Panc1 (cell line): ENCODE results near the gene SOAT1. TPM values are rescaled to one million over a fixed set of nuclear protein-coding genes. Genes with fewer than 3 reads are reported as not detected.

Source experiments
- ATAC-seq: fragments of 200-7000 bp; cut with Tn5 transposase; 2 replicates; pipeline ENCODE4 v1.9.1; 2020; ENCODE audit warnings: mild to moderate bottlenecking, moderate library complexity
- BruUV-seq: library from RNA; stranded (reverse); fragments of 400-500 nt; replicated peaks from 2 replicates; lab custom pipeline; 2021; lab: Mats Ljungman, UMichigan
- CTCF ChIA-PET: fragments of 300-600 bp; sonication (Branson Sonifier 250); formaldehyde crosslinking; loops from one replicate; lab custom pipeline; 2022; ENCODE audit warnings: antibody characterized with exemption; lab: Charles Lee
- POLR2A ChIA-PET: fragments of 300-600 bp; sonication (Branson Sonifier 250); formaldehyde crosslinking; loops from one replicate; lab custom pipeline; 2022; ENCODE audit warnings: antibody characterized with exemption; lab: Charles Lee
- DNase-seq: peaks from one replicate; pipeline ENCODE4 v3.0.0-alpha.2; 2010; ENCODE audit warnings: low read depth, low spot score
- H3K27ac ChIP-seq: 2 replicates; pipeline ENCODE4 v1.5.1; 2011; ENCODE audit warnings: mild to moderate bottlenecking, low read length, inconsistent platforms
- H3K27me3 ChIP-seq: fragments of 200-500 bp; sonication (Bioruptor generic); 2 replicates; pipeline ENCODE4 v1.6.0; 2014; ENCODE audit warnings: low read length, inconsistent platforms; ENCODE audit not compliant: control insufficient read depth, insufficient read depth
- H3K36me3 ChIP-seq: fragments of 200-500 bp; sonication (Bioruptor generic); 2 replicates; pipeline ENCODE4 v1.5.1; 2014; ENCODE audit warnings: inconsistent platforms, mild to moderate bottlenecking, low read length, moderate library complexity; ENCODE audit not compliant: control insufficient read depth, insufficient read depth
- H3K4me1 ChIP-seq: 2 replicates; pipeline ENCODE4 v1.5.1; 2011; ENCODE audit warnings: inconsistent platforms, mild to moderate bottlenecking, low read length, moderate library complexity; ENCODE audit not compliant: control insufficient read depth, insufficient read depth
- H3K4me3 ChIP-seq, 2 experiments: 2 replicates each; pipeline ENCODE4 v1.5.1; 2011 to 2012; ENCODE audit warnings: low read depth in 2 of 2, low read length in 2 of 2, mild to moderate bottlenecking in 2 of 2, inconsistent platforms in 1 of 2, moderate library complexity in 1 of 2
- H3K9me3 ChIP-seq: fragments of 200-500 bp; sonication (Bioruptor generic); 2 replicates; pipeline ENCODE4 v1.5.1; 2014; ENCODE audit warnings: low read depth, mild to moderate bottlenecking, inconsistent platforms, low read length, moderate library complexity; ENCODE audit not compliant: control insufficient read depth, insufficient read depth
- POLR2AphosphoS5 ChIP-seq: IDR thresholded peaks from 2 replicates; pipeline ENCODE4 v1.6.1; 2012; ENCODE audit warnings: mild to moderate bottlenecking, low read depth, low read length, moderate library complexity
- REST ChIP-seq, 2 experiments: IDR thresholded peaks; 2 replicates each; pipeline ENCODE4 v1.6.1; 2011 to 2012; ENCODE audit warnings: low read depth in 2 of 2, control low read depth in 1 of 2, low read length in 1 of 2, mild to moderate bottlenecking in 1 of 2, moderate library complexity in 1 of 2; ENCODE audit not compliant: insufficient read depth in 1 of 2
- SIN3A ChIP-seq: IDR thresholded peaks from 2 replicates; pipeline ENCODE4 v1.6.1; 2012; ENCODE audit warnings: low read depth, mild to moderate bottlenecking, low read length, moderate library complexity, borderline replicate concordance; ENCODE audit not compliant: insufficient read depth
- TCF7L2 ChIP-seq: IDR thresholded peaks from 2 replicates; pipeline ENCODE4 v1.6.1; 2011; ENCODE audit warnings: mild to moderate bottlenecking, low read depth, low read length, inconsistent platforms
- in situ Hi-C: cut with HindIII; loops from 2 replicates; pipeline ENCODE4 v1.10.0; 2016; ENCODE audit warnings: low sequenced_read_pairs, low pct_unique_long_range_greater_than_20kb
- intact Hi-C: fragments of 100-400 bp; cut with micrococcal nuclease; formaldehyde crosslinking; loops from one replicate; pipeline ENCODE4 v1.10.0; 2022; ENCODE audit not compliant: unreplicated experiment
- total RNA-seq: library from RNA; stranded (reverse); gene quantifications from one replicate; pipeline ENCODE4 v1.2.1, GENCODE V29; 2021; ENCODE audit not compliant: unreplicated experiment
- TF ChIP-seq, protein P1 (sequence below): fragments of 450-650 bp; IDR thresholded peaks from 2 replicates; pipeline ENCODE4 v1.5.1; 2017; ENCODE audit warnings: mild to moderate bottlenecking

The SOAT1 gene
- total RNA-seq, 1 experiment from 2014 or later: 57.2 TPM

GRCh38 chr1:179318491-179318890 lies 24.9 kb downstream of the SOAT1 start:
- intact Hi-C loops: no loop called here
- Histone ChIP-seq H3K4me3 (no peak overlapping the region), H3K27ac (no peak overlapping the region), H3K4me1 (no peaks in the 10 kb centered on the region), H3K36me3 (no peaks in the 10 kb centered on the region), H3K9me3 (no peaks in the 10 kb centered on the region), H3K27me3 (no peaks in the 10 kb centered on the region)
- in situ Hi-C loops: no loop called here
- ATAC-seq (no peak), DNase-seq (no peak)
- TF ChIP-seq, protein P1, sequence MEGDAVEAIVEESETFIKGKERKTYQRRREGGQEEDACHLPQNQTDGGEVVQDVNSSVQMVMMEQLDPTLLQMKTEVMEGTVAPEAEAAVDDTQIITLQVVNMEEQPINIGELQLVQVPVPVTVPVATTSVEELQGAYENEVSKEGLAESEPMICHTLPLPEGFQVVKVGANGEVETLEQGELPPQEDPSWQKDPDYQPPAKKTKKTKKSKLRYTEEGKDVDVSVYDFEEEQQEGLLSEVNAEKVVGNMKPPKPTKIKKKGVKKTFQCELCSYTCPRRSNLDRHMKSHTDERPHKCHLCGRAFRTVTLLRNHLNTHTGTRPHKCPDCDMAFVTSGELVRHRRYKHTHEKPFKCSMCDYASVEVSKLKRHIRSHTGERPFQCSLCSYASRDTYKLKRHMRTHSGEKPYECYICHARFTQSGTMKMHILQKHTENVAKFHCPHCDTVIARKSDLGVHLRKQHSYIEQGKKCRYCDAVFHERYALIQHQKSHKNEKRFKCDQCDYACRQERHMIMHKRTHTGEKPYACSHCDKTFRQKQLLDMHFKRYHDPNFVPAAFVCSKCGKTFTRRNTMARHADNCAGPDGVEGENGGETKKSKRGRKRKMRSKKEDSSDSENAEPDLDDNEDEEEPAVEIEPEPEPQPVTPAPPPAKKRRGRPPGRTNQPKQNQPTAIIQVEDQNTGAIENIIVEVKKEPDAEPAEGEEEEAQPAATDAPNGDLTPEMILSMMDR: no peak
- TF ChIP-seq SIN3A (no peak), POLR2AphosphoS5 (no peak), TCF7L2 (no peak), REST (IDR thresholded peaks at IDR 0.05; ENCODE audit: insufficient read depth in 1 of 2, low read depth in 2 of 2, low read length in 1 of 2) (no peak)
- ChIA-PET CTCF (no interaction called here), POLR2A (no interaction called here)
- BruUV-seq: no TSS peak

GRCh38 chr1:179321533-179322216 lies 28.1 kb downstream of the SOAT1 start:
- Histone ChIP-seq H3K27me3 (no peaks in the 10 kb centered on the region), H3K4me1 (no peaks in the 10 kb centered on the region)

More at GRCh38 chr1:179321533-179322216, 28.1 kb downstream of the SOAT1 start:
- intact Hi-C loops (no loop called here), in situ Hi-C loops (no loop called here)
- no TSS peak for BruUV-seq
- CTCF ChIA-PET: no interaction called here
- no peak overlapping the region for H3K4me3 ChIP-seq
- ATAC-seq (no peak), DNase-seq (no peak)
- POLR2A ChIA-PET: no interaction called here
- H3K9me3 ChIP-seq: no peaks in the 10 kb centered on the region
- TF ChIP-seq, protein P1: no peak
- TF ChIP-seq TCF7L2: no peak
- H3K36me3 ChIP-seq: no peaks in the 10 kb centered on the region
- H3K27ac ChIP-seq: no peak overlapping the region
